ENCODE data around the gene ADD3. TPM values are rescaled to one million over a fixed set of nuclear protein-coding genes. Genes with fewer than 3 reads are reported as not detected.

ADD3 gene
- total RNA-seq, 2 donors from 2014 or later = 183 to 241 TPM

- Histone ChIP-seq H3K4me1 (ENCODE audit: control insufficient read depth, insufficient read depth, low read length) (peaks cover 37% of the 10 kb centered on the region), H3K4me3 (ENCODE audit: low read length) (peak overlapping the region; percentile 39), H3K9me3 (ENCODE audit: control insufficient read depth, low read length) (no peaks in the 10 kb centered on the region), H3K27ac (ENCODE audit: low read depth, low read length) (no peak overlapping the region), H3K36me3 (ENCODE audit: control insufficient read depth, insufficient read depth, low read length) (no peaks in the 10 kb centered on the region), H3K27me3 (ENCODE audit: control insufficient read depth, insufficient read depth, low read length, poor library complexity, severe bottlenecking) (no peaks in the 10 kb centered on the region), H3K9ac (ENCODE audit: extremely low read depth, low read length, poor library complexity, severe bottlenecking) (no peak overlapping the region)
- Mint-ChIP-seq H3K27me3 (ENCODE audit: insufficient read depth) (no peaks in the 10 kb centered on the region), H3K27ac (peak overlapping the region; percentile 64), H3K9me3 (no peaks in the 10 kb centered on the region), H3K4me3 (no peak overlapping the region), H3K4me1 (peaks cover 76% of the 10 kb centered on the region), H3K36me3 (ENCODE audit: low read depth) (no peaks in the 10 kb centered on the region)
- TF ChIP-seq CTCF (conservative IDR thresholded peaks at IDR 0.05) = no peak
- 70 to 92% methylated on average over 2 to 3 of the region's 3 CpGs for WGBS, 2 experiments (ENCODE audit: insufficient coverage in 1 of 2, insufficient read length in 1 of 2)
- DNase-seq = no peak
Measured at GRCh38 chr10:110074298-110074697, 66.5 kb downstream of the ADD3 start.

- Histone ChIP-seq H3K4me1 (ENCODE audit: control insufficient read depth, insufficient read depth, low read length) (peaks cover 34% of the 10 kb centered on the region), H3K27ac (ENCODE audit: low read depth, low read length) (peak overlapping the region; percentile 14), H3K9ac (ENCODE audit: extremely low read depth, low read length, poor library complexity, severe bottlenecking) (no peak overlapping the region), H3K9me3 (ENCODE audit: control insufficient read depth, low read length) (no peaks in the 10 kb centered on the region), H3K4me3 (ENCODE audit: low read length) (no peak overlapping the region), H3K27me3 (ENCODE audit: control insufficient read depth, insufficient read depth, low read length, poor library complexity, severe bottlenecking) (no peaks in the 10 kb centered on the region), H3K36me3 (ENCODE audit: control insufficient read depth, insufficient read depth, low read length) (no peaks in the 10 kb centered on the region)
- no peak for DNase-seq
- WGBS, 2 experiments (ENCODE audit: insufficient coverage in 1 of 2, insufficient read length in 1 of 2) = 77 to 83% methylated on average over 2 of the region's 2 CpGs
- peaks cover 70% of the 10 kb centered on the region for H3K4me1 Mint-ChIP-seq
- no peaks in the 10 kb centered on the region for H3K9me3 Mint-ChIP-seq
- H3K27ac Mint-ChIP-seq = peak overlapping the region; percentile 48
- no peaks in the 10 kb centered on the region for H3K36me3 Mint-ChIP-seq (ENCODE audit: low read depth)
- TF ChIP-seq CTCF (conservative IDR thresholded peaks at IDR 0.05) = no peak
- no peaks in the 10 kb centered on the region for H3K27me3 Mint-ChIP-seq (ENCODE audit: insufficient read depth)
- no peak overlapping the region for H3K4me3 Mint-ChIP-seq
Measured at GRCh38 chr10:110074758-110075671, 67.2 kb downstream of the ADD3 start.

- DNase-seq = no peak
- H3K9ac ChIP-seq (ENCODE audit: extremely low read depth, low read length, poor library complexity, severe bottlenecking) = no peak overlapping the region
- Mint-ChIP-seq H3K4me1 (peaks cover 69% of the 10 kb centered on the region), H3K27ac (no peak overlapping the region), H3K4me3 (no peak overlapping the region), H3K9me3 (no peaks in the 10 kb centered on the region), H3K27me3 (ENCODE audit: insufficient read depth) (no peaks in the 10 kb centered on the region), H3K36me3 (ENCODE audit: low read depth) (no peaks in the 10 kb centered on the region)
- H3K27ac ChIP-seq (ENCODE audit: low read depth, low read length) = no peak overlapping the region
- no peak for TF ChIP-seq CTCF (conservative IDR thresholded peaks at IDR 0.05)
- no peak overlapping the region for H3K4me3 ChIP-seq (ENCODE audit: low read length)
- no peaks in the 10 kb centered on the region for H3K9me3 ChIP-seq (ENCODE audit: control insufficient read depth, low read length)
- H3K36me3 ChIP-seq (ENCODE audit: control insufficient read depth, insufficient read depth, low read length) = no peaks in the 10 kb centered on the region
- no peaks in the 10 kb centered on the region for H3K27me3 ChIP-seq (ENCODE audit: control insufficient read depth, insufficient read depth, low read length, poor library complexity, severe bottlenecking)
- peaks cover 38% of the 10 kb centered on the region for H3K4me1 ChIP-seq (ENCODE audit: control insufficient read depth, insufficient read depth, low read length)
Measured at GRCh38 chr10:110075686-110076085, 67.9 kb downstream of the ADD3 start.
